ENCODE results near the gene MYRF.

The MYRF gene

DNA sequence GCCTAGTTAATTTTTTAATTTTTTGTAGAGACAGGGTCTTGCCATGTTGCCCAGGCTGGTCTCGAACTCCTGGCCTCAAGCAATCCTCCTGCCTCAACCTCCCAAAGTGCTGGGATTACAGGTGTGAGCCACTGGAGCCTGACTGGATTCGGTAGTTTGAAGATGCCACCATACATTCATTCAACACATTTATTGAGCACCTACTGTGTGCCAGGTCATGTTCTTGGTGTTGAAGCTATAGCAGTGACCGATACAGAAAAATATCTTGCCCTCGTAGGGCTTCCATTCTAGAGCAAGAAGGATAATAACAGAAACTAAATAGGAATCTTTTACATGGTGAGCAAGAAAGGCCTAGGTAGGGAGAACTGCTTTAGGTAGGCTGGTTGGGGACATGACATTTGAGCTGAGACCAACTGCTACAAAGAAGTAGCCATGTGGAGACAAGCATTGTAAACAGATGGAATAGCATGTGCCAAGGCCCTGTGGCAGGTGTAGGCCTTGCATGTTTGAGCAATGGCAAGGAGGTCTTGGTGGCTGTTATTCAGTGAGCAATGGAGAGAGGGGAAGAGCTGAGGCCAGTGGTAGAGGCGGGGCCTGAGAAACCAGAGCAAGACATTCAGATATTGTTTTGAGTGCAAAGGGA, 1.7 kb upstream of the MYRF start:
- TF ChIP-seq EP300 (IDR thresholded peaks at IDR 0.05; ENCODE audit: borderline replicate concordance), result no peak
- TF ChIP-seq, protein P1, sequence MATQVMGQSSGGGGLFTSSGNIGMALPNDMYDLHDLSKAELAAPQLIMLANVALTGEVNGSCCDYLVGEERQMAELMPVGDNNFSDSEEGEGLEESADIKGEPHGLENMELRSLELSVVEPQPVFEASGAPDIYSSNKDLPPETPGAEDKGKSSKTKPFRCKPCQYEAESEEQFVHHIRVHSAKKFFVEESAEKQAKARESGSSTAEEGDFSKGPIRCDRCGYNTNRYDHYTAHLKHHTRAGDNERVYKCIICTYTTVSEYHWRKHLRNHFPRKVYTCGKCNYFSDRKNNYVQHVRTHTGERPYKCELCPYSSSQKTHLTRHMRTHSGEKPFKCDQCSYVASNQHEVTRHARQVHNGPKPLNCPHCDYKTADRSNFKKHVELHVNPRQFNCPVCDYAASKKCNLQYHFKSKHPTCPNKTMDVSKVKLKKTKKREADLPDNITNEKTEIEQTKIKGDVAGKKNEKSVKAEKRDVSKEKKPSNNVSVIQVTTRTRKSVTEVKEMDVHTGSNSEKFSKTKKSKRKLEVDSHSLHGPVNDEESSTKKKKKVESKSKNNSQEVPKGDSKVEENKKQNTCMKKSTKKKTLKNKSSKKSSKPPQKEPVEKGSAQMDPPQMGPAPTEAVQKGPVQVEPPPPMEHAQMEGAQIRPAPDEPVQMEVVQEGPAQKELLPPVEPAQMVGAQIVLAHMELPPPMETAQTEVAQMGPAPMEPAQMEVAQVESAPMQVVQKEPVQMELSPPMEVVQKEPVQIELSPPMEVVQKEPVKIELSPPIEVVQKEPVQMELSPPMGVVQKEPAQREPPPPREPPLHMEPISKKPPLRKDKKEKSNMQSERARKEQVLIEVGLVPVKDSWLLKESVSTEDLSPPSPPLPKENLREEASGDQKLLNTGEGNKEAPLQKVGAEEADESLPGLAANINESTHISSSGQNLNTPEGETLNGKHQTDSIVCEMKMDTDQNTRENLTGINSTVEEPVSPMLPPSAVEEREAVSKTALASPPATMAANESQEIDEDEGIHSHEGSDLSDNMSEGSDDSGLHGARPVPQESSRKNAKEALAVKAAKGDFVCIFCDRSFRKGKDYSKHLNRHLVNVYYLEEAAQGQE (IDR thresholded peaks at IDR 0.05; ENCODE audit: low read depth), result no peak
- TF ChIP-seq YY1 (IDR thresholded peaks at IDR 0.05; ENCODE audit: low read depth), result no peak
- no peak for TF ChIP-seq TEAD4 (IDR thresholded peaks at IDR 0.05)

DNA sequence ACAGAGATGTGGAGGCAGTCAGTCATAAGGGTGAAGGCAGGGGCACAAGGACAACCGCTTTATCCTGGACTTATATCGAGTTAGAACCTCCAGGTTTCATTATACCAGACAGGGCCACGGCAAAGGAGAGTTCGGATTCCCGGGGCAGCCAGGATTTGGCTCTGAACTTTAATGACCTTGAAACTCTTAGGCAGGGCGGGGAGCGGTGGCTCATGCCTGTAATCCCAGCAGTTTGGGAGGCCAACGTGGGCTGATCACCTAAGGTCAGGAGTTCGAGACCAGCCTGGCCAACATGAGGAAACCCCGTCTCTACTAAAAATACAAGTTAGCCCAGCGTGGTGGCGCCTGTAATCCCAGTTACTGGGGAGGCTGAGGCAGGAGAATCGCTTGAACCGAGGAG, 1.1 kb upstream of the MYRF start:
- TF ChIP-seq FOXM1 (IDR thresholded peaks at IDR 0.05; ENCODE audit: borderline replicate concordance, low read depth), result no peak
- TF ChIP-seq TCF12 (IDR thresholded peaks at IDR 0.05; ENCODE audit: low read depth), result no peak
- TF ChIP-seq, protein P2, sequence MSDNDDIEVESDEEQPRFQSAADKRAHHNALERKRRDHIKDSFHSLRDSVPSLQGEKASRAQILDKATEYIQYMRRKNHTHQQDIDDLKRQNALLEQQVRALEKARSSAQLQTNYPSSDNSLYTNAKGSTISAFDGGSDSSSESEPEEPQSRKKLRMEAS (IDR thresholded peaks at IDR 0.05), result no peak
- no peak for TF ChIP-seq USF1 (IDR thresholded peaks at IDR 0.05)
- no peak for TF ChIP-seq CREB1 (IDR thresholded peaks at IDR 0.05; ENCODE audit: low read depth)
- TF ChIP-seq EGR1 (IDR thresholded peaks at IDR 0.05), result no peak
- no peak for TF ChIP-seq TEAD4 (IDR thresholded peaks at IDR 0.05)
- no peak for TF ChIP-seq TAF1 (IDR thresholded peaks at IDR 0.05; ENCODE audit: low read depth)
- TF ChIP-seq YY1 (IDR thresholded peaks at IDR 0.05; ENCODE audit: low read depth), result no peak
- no peak for TF ChIP-seq CEBPB (IDR thresholded peaks at IDR 0.05)
- no peak for TF ChIP-seq ZBTB7A (IDR thresholded peaks at IDR 0.05; ENCODE audit: low read depth)
- TF ChIP-seq, protein P1 (IDR thresholded peaks at IDR 0.05; ENCODE audit: low read depth), result no peak
- no peak for TF ChIP-seq NFIC (IDR thresholded peaks at IDR 0.05)

DNA sequence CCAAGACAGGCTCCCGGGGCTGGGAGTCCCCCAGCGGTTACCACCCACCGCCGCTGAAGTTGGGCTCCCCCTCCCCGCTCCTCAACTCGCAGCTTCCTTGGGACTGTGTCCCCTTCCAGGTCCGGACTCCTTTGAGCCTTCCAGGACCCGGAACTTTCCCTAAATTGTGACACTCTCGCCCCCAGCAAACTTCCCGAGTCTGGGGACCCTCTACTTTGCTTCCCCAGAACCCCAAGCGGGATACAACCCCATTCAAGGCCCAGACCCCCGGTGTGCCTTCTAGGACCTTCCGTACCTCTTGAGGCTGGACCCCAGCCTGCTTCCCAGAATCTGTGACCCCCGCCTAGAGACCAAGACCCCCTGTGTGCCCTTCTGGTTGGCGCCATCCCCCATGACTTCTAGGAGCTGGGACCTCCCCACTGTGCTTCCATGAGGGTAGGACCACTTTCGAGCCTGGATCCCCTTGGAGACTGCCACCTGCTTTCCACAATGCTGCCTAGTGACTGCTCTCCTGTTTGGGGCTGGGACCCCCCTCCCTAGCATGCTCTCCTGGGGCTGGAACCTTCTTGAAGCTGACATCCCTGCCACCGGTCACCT, 587 bp downstream of the MYRF start:
- no peak; the same call in 1 of the 2 replicates for TF ChIP-seq ZBTB7A (IDR thresholded peaks at IDR 0.05; ENCODE audit: low read depth)
- no peak for TF ChIP-seq YY1 (IDR thresholded peaks at IDR 0.05; ENCODE audit: low read depth)
- TF ChIP-seq TEAD4 (IDR thresholded peaks at IDR 0.05), result no peak
- TF ChIP-seq EGR1 (IDR thresholded peaks at IDR 0.05), result no peak
- TF ChIP-seq RAD21 (IDR thresholded peaks at IDR 0.05; ENCODE audit: low read depth), result no peak
- TF ChIP-seq USF1 (IDR thresholded peaks at IDR 0.05), result no peak
- TF ChIP-seq TCF12 (IDR thresholded peaks at IDR 0.05; ENCODE audit: low read depth), result no peak
- no peak for TF ChIP-seq TAF1 (IDR thresholded peaks at IDR 0.05; ENCODE audit: low read depth)

DNA sequence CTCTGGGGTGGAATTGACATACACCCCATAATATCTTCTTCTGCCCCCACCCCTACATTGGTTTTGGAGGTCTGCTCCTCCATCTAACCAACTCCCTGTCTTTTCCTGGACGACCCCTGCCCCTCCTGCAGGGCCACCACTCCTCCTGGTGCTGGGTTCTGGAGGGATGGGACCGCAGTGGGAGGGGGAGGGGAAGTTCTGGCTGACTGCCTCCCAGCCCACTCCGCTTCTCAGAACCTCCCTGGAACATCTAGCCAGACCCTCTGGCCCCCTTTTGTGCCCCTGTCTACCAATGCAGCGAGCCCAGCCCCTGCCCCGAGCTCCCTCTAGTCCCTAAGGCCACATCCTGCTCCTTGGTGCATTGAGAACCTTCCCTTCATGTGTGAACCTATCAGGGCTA, 1.2 kb downstream of the MYRF start:
- TF ChIP-seq TAF1 (IDR thresholded peaks at IDR 0.05; ENCODE audit: low read depth) (no peak), EGR1 (IDR thresholded peaks at IDR 0.05) (no peak), TCF12 (IDR thresholded peaks at IDR 0.05; ENCODE audit: low read depth) (no peak), USF1 (IDR thresholded peaks at IDR 0.05) (no peak), RAD21 (IDR thresholded peaks at IDR 0.05; ENCODE audit: low read depth) (no peak), YY1 (IDR thresholded peaks at IDR 0.05; ENCODE audit: low read depth) (no peak), ZBTB7A (IDR thresholded peaks at IDR 0.05; ENCODE audit: low read depth) (no peak), EP300 (IDR thresholded peaks at IDR 0.05; ENCODE audit: borderline replicate concordance) (no peak), NFIC (IDR thresholded peaks at IDR 0.05) (no peak), CEBPB (IDR thresholded peaks at IDR 0.05) (no peak), FOXM1 (IDR thresholded peaks at IDR 0.05; ENCODE audit: borderline replicate concordance, low read depth) (no peak)

GRCh38 chr11:61754534-61755482, 2.4 kb downstream of the MYRF start:
- TF ChIP-seq USF1 (IDR thresholded peaks at IDR 0.05) (no peak), YY1 (IDR thresholded peaks at IDR 0.05; ENCODE audit: low read depth) (no peak), NFIC (IDR thresholded peaks at IDR 0.05) (no peak)
